Stimulated activated CD4-positive, alpha-beta T cell treated with anti-CD3 and anti-CD28 coated beads, Interleukin-15, amount 100 ng/mL, for 24 hours (primary cell): ENCODE measurements around the gene R3HCC1L.

Source experiments
- DNase-seq: peaks from one replicate; pipeline ENCODE4 v3.0.0-alpha.2; 2020

The R3HCC1L gene

DNA sequence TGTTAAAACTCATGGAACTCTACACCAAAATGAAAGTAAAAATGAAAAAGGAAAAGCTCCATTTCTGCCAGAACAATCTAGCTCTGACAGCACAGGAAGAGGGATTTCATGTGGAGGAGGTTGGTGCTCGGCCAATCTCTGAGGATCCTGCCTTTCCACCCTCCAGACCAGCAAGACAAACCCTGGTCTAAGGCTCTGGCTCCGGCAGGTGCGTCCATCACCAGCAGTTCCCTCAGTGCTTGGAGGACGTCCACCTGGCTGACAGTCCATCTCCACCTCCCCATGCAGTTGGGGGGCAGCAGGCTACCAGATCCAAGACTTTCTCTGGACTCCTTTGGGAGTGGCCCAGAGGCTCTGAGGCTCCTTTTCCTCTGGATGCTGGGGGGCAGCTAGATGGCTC, 158.5 kb downstream of the R3HCC1L start:
- no peak for DNase-seq

DNA sequence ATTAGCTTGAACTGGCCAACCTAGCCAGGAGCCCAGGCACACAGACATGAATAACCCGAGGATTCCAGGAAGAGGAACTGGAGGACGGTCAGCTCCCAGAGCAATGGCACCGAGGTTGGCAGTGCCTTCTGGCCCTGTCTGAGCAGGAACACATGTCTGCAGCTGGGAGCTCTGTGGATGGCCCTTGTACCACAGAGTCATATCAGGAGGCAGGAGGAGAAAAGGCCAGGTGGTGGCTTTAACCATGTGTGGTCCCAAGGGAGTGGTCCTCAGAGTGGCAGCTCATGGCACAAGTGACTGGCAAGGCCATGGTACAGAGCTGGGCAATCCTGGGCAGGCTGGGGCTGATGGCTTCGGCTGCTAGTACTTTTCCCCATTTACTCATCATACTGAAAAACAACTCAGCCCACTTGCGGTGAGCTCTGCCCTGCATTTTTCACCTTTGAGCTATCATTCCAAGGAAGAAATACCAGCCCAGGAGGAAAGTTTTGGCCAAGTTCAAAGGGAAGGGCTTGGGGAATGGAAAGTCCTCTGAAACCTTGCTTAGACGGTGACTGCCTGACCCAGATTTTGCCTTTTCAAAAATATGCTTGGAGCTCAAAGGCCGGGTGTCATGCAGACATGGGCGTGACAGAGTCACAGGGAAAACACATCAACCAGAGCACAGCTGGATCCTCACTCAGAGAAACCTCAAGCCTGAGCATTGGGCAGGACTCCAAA, 159.3 kb downstream of the R3HCC1L start:
- DNase-seq, result no peak

DNA sequence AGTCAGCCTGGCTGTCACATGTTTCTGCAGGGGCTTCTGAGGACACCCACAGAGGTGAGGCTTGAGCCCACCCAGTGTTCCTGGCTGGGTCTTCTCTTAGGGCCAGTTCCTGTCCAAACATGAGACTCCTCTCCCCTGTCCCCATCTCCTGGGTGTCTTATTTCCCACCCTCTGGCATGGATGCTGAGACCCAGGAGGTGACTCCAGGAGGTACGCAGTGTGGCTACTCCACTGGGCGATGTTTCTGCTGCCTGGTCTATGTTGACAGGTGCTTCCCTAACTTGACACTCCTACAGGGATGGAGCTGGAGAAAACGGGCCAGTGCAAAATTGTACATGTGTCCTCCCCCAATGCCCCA, 159.8 kb downstream of the R3HCC1L start:
- no peak for DNase-seq
